Nephron (organoid): ENCODE results near the gene RAB4A.
A peak's percentile ranks its signal among the peaks of the same experiment; 100 is the strongest.

Experiments used
- H3K27ac Mint-ChIP-seq, 3 experiments: 2 replicates each; pipeline ENCODE4 v1.8.0; 2020; ENCODE audit warnings: mixed read lengths in 3 of 3, mild to moderate bottlenecking in 2 of 3, moderate library complexity in 1 of 3
- H3K27me3 Mint-ChIP-seq: 2 replicates; pipeline ENCODE4 v1.8.0; 2021; ENCODE audit warnings: low read depth, mild to moderate bottlenecking, moderate library complexity, mixed read lengths
- H3K36me3 Mint-ChIP-seq: 2 replicates; pipeline ENCODE4 v1.8.0; 2020; ENCODE audit warnings: low read depth, mixed read lengths
- H3K4me1 Mint-ChIP-seq: 2 replicates; pipeline ENCODE4 v1.8.0; 2020; ENCODE audit warnings: mixed read lengths
- H3K4me3 Mint-ChIP-seq, 3 experiments: 2 replicates each; pipeline ENCODE4 v1.8.0; 2020; ENCODE audit warnings: mild to moderate bottlenecking in 3 of 3, mixed read lengths in 3 of 3, moderate library complexity in 2 of 3
- H3K9me3 Mint-ChIP-seq: 2 replicates; pipeline ENCODE4 v1.8.0; 2020; ENCODE audit warnings: mixed read lengths
- CTCF ChIP-seq, 3 experiments: fragments of 200-600 bp; sonication (generic); IDR thresholded peaks; one replicate each; pipeline ENCODE4 v1.5.0; 2021; ENCODE audit warnings: antibody characterized with exemption in 3 of 3; ENCODE audit not compliant: unreplicated experiment in 3 of 3

Gene RAB4A

DNA sequence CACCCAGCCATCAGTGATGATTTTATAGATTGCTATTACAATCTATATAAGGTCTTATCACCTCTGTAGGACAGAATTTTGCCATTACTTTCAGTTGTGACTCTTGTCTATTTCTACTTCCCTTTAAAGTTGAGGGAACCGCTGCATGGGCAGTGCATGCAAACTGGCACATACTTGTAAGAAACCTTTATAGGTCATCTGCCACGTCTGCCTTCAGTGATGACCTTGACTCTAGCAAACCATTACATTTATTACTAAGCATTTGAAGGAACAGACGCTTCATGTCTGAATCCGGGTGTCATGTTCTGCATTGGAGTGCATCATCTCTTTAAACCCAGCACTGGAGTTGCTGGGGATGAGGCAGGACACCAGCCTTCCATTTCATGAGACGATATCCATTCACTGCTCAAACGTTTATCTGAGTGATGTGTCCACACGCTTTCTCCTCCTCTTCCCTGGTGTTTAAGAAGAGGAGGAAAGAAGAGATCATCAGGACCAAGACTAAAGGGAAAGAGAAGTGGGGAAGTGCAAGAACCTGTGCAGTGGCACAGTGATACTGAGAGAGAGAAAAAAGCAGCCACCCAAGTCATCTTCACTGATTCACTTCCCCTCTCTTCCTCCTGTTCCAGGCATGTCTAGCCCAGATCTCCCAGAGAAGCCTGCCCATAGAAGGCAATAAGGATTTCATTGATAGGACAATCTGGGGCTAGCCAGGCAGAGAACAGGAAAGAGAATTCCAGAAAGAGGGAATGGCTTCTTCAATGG lies 57.9 kb downstream of the RAB4A start:
- H3K4me3 Mint-ChIP-seq: no peak overlapping the region
- no peaks in the 10 kb centered on the region for H3K27me3 Mint-ChIP-seq
- no peaks in the 10 kb centered on the region for H3K9me3 Mint-ChIP-seq
- no peak overlapping the region for H3K27ac Mint-ChIP-seq
- peaks cover 17% of the 10 kb centered on the region for H3K4me1 Mint-ChIP-seq
- TF ChIP-seq CTCF (IDR thresholded peaks at IDR 0.05; ENCODE audit: unreplicated experiment in 3 of 3): no peak
- peaks cover 47% of the 10 kb centered on the region for H3K36me3 Mint-ChIP-seq

- Mint-ChIP-seq H3K4me1 (peaks cover under 1% of the 10 kb centered on the region), H3K36me3 (peaks cover 21% of the 10 kb centered on the region), H3K27ac (no peak overlapping the region), H3K9me3 (no peaks in the 10 kb centered on the region), H3K27me3 (no peaks in the 10 kb centered on the region), H3K4me3 (no peak overlapping the region)
- no peak for TF ChIP-seq CTCF (IDR thresholded peaks at IDR 0.05; ENCODE audit: unreplicated experiment in 3 of 3)
Observed at GRCh38 chr1:229334269-229334668, 63.4 kb downstream of the RAB4A start.

GRCh38 chr1:229334716-229335115 lies 63.8 kb downstream of the RAB4A start:
- H3K27me3 Mint-ChIP-seq: no peaks in the 10 kb centered on the region
- H3K4me1 Mint-ChIP-seq: peaks cover 5% of the 10 kb centered on the region
- H3K36me3 Mint-ChIP-seq: peaks cover 19% of the 10 kb centered on the region
- H3K4me3 Mint-ChIP-seq: no peak overlapping the region
- H3K27ac Mint-ChIP-seq: no peak overlapping the region
- TF ChIP-seq CTCF (IDR thresholded peaks at IDR 0.05; ENCODE audit: unreplicated experiment in 3 of 3): no peak
- no peaks in the 10 kb centered on the region for H3K9me3 Mint-ChIP-seq

GRCh38 chr1:229336345-229336744 lies 65.4 kb downstream of the RAB4A start:
- TF ChIP-seq CTCF (IDR thresholded peaks at IDR 0.05; ENCODE audit: unreplicated experiment in 3 of 3): no peak
- Mint-ChIP-seq H3K36me3 (peaks cover 16% of the 10 kb centered on the region), H3K27me3 (no peaks in the 10 kb centered on the region), H3K9me3 (no peaks in the 10 kb centered on the region), H3K4me3 (no peak overlapping the region), H3K4me1 (peaks cover 15% of the 10 kb centered on the region), H3K27ac (no peak overlapping the region)

- Mint-ChIP-seq H3K4me3 (peak overlapping the region; percentile 79 to 93 (median 86)), H3K36me3 (peaks cover 12% of the 10 kb centered on the region), H3K9me3 (no peaks in the 10 kb centered on the region), H3K27me3 (no peaks in the 10 kb centered on the region), H3K27ac (no peak overlapping the region), H3K4me1 (peaks cover 24% of the 10 kb centered on the region)
- TF ChIP-seq CTCF (IDR thresholded peaks at IDR 0.05; ENCODE audit: unreplicated experiment in 3 of 3): no peak
Observed at GRCh38 chr1:229339086-229339485, 68.2 kb downstream of the RAB4A start.

GRCh38 chr1:229339520-229339919 lies 68.6 kb downstream of the RAB4A start:
- Mint-ChIP-seq H3K27me3 (peaks cover 2% of the 10 kb centered on the region), H3K9me3 (no peaks in the 10 kb centered on the region), H3K4me3 (peak overlapping the region; percentile 79 to 93 (median 86)), H3K27ac (no peak overlapping the region), H3K36me3 (peaks cover 7% of the 10 kb centered on the region), H3K4me1 (peaks cover 24% of the 10 kb centered on the region)
- no peak for TF ChIP-seq CTCF (IDR thresholded peaks at IDR 0.05; ENCODE audit: unreplicated experiment in 3 of 3)
